SJCRH30 (cell line): ENCODE results near the gene DUSP22. TPM values are rescaled to one million over a fixed set of nuclear protein-coding genes. Genes with fewer than 3 reads are reported as not detected.
"Not testable (repeated sequence)": the region's sequence is repeated elsewhere in the genome, so short reads cannot be mapped to it uniquely, and the experiment has no call there.

Experiments
- DNase-seq, 2 experiments: peaks; one replicate each; pipeline ENCODE4 v3.0.0-alpha.2; 2015 to 2020
- H3K27ac ChIP-seq: fragments of 250-450 bp; sonication (Bioruptor Pico); 2 replicates; pipeline ENCODE4 v1.5.1; 2020; ENCODE audit warnings: mild to moderate bottlenecking, moderate library complexity
- H3K27me3 ChIP-seq: fragments of 250-450 bp; sonication (Bioruptor Pico); 2 replicates; pipeline ENCODE4 v1.5.1; 2020; ENCODE audit warnings: mild to moderate bottlenecking, moderate library complexity
- H3K36me3 ChIP-seq: fragments of 250-450 bp; sonication (Bioruptor Pico); 2 replicates; pipeline ENCODE4 v1.5.1; 2020; ENCODE audit warnings: mild to moderate bottlenecking, moderate library complexity
- H3K4me1 ChIP-seq: fragments of 250-450 bp; sonication (Bioruptor Pico); 2 replicates; pipeline ENCODE4 v1.5.1; 2020; ENCODE audit warnings: mild to moderate bottlenecking, moderate library complexity
- H3K4me3 ChIP-seq: fragments of 250-450 bp; sonication (Bioruptor Pico); 2 replicates; pipeline ENCODE4 v1.5.1; 2020; ENCODE audit warnings: mild to moderate bottlenecking, moderate library complexity
- H3K9me3 ChIP-seq: fragments of 250-450 bp; sonication (Bioruptor Pico); replicated peaks from 2 replicates; pipeline ENCODE4 v1.5.1; 2020; ENCODE audit warnings: mild to moderate bottlenecking, moderate library complexity
- total RNA-seq: library from RNA; depleted of rRNA; stranded (reverse); fragments of >200 nt; shearing (Covaris generic); gene quantifications from 2 replicates; pipeline ENCODE4 v1.2.3, GENCODE V29; 2014

The DUSP22 gene
- total RNA-seq, 1 experiment from 2014 or later: 14.3 TPM

DNA sequence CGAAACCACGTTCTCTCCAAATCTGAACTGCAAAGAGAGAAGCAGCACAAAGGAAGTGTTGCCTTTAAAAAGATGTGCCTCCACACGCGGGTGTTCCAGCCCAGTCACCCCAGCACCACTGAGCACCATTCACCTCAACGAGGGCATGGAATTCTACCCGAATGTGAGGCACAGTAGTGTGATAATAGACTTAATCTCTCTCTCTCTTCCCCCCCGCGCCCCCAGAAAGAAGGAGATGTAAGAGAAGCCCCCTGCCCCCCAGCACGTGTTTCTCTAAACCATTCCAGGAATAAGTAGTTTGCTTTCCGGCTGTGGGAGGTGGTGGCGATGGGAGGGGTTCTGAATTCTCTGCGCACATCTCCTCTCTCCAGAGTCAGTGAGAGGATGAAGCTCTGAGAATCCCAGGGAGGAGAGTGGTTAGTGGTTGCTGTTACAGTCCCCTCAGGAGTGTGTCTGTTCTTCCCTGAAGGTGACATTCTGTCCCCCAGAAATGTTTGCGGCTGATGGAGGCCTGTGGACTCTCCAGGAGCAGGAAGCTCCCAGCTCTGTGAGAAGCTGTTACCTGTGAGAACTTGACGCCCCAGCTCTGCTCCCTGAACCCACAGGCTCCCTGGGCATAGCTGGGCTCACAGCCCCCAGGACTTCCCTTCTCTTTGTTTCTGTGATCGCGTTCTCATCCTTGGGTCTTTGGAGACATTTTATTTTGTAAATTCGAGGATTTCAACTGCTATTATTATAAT, 75.8 kb downstream of the DUSP22 start:
- H3K27me3 ChIP-seq: no peaks in the 10 kb centered on the region; the same call in 1 of the 2 replicates
- DNase-seq: no peak
- peaks cover 12% of the 10 kb centered on the region for H3K4me1 ChIP-seq
- H3K36me3 ChIP-seq: no peaks in the 10 kb centered on the region
- no peak overlapping the region for H3K27ac ChIP-seq
- no peaks in the 10 kb centered on the region for H3K9me3 ChIP-seq
- no peak overlapping the region for H3K4me3 ChIP-seq

DNA sequence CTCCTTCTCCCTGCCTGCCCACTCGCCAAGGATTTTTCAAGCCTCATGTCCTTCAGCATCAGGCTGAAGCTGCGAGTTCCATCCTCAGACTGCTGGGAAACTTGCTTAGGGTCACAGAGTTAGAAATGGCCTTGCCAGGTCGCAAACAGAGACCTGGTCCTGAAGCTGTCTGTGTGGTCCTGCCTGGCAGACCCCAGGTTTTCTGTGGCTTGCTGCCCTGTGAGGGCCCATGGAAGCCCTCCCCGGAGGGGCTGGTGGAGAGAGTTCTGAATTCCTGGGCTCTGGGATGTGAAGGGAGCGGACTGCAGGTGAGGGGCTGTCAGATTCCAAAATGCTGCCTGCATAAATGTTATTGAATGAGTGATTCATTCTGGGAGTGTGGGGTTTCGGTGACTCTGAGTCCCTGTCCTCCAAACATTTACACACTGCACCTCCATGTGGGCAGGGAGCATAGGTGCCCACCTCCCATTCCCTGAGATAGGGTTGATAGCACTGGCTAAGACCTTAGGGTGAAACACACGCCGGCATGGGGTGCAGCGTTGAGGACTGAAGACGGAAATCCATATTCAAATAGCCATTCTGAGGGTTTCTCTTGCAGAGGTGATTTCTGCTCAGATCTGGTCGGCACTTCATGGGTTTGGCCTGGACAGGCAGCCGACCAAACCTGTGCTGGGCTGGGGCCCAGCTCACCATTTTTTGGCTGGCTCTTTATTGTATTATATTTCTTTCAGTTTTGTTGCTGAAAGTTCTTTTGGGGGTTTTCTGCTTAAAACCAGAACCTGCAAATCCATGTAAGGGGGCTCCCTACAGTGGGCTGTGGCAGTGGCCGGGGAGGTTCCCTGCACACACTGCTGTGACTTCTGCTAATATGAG, 77.5 kb downstream of the DUSP22 start:
- Histone ChIP-seq H3K4me1 (peaks cover 8% of the 10 kb centered on the region; the same call in 1 of the 2 replicates), H3K27me3 (no peaks in the 10 kb centered on the region; the same call in 1 of the 2 replicates), H3K27ac (no peak overlapping the region), H3K9me3 (no peaks in the 10 kb centered on the region), H3K4me3 (no peak overlapping the region), H3K36me3 (no peaks in the 10 kb centered on the region)
- DNase-seq: no peak

DNA sequence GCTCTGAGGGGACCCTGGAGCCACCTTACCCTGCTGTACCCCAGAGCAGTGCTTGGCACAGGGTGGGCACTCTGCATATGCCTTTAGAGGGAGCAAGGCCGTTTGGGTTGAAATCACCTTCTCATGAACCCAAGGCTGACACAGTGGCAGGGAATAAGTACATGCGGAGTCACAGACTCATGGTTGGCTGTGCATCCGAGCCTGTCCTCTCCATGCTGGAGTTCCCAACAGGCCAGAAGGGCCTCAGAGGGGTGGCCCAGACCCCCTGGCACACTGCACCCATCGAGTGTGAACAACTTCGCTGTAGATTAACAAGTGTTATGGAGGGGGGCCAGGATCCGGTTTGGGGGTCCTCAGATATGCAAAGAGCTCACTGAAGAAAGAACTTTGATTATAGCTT, 78.3 kb downstream of the DUSP22 start:
- H3K27me3 ChIP-seq: no peaks in the 10 kb centered on the region
- H3K9me3 ChIP-seq: no peaks in the 10 kb centered on the region
- DNase-seq: no peak

DNA sequence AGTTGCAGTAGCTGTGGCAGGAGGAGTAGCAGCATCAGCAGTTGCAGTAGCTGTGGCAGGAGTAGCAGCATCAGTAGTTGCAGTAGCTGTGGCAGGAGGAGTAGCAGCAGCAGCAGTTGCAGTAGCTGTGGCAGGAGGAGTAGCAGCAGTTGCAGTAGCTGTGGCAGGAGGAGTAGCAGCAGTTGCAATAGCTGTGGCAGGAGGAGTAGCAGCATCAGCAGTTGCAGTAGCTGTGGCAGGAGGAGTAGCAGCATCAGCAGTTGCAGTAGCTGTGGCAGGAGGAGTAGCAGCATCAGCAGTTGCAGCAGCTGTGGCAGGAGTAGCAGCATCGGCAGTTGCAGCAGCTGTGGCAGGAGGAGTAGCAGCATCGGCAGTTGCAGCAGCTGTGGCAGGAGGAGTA, 79.6 kb downstream of the DUSP22 start:
- not testable (repeated sequence) for DNase-seq, H3K36me3 ChIP-seq, H3K4me1 ChIP-seq, H3K9me3 ChIP-seq, H3K4me3 ChIP-seq, H3K27me3 ChIP-seq, H3K27ac ChIP-seq

More for the DNA sequence above, 78.3 kb downstream of the DUSP22 start:
- H3K36me3 ChIP-seq: no peaks in the 10 kb centered on the region
- no peak overlapping the region for H3K27ac ChIP-seq
- H3K4me1 ChIP-seq: peaks cover 3% of the 10 kb centered on the region; the same call in 1 of the 2 replicates
- no peak overlapping the region for H3K4me3 ChIP-seq

DNA sequence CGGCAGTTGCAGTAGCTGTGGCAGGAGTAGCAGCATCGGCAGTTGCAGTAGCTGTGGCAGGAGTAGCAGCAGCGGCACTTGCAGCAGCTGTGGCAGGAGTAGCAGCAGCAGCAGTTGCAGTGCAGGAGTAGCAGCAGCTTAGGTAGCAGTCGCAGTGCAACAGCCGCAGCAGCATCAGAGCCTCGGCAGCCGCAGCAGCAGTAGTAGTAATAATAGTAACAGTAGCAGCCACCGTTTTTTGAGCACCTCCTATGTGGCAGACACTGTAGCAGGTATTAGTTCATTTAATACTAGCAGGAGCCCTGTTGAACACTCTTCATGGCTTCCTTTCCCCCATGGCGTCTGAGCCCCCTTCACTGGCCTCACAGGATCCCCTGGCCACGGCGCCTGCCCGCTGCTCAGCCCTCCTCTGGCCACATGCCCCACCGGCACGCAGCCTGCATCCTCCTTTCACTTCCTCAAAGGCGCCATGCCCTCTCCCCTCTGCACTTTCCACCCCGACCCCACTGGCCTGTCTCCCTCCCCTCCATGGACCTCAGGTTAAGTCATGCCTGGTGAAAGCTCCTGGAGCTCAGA, 80.1 kb downstream of the DUSP22 start:
- Histone ChIP-seq H3K4me1 (no peaks in the 10 kb centered on the region), H3K36me3 (no peaks in the 10 kb centered on the region), H3K4me3 (no peak overlapping the region), H3K27me3 (no peaks in the 10 kb centered on the region), H3K27ac (no peak overlapping the region), H3K9me3 (no peaks in the 10 kb centered on the region)
- DNase-seq: no peak

DNA sequence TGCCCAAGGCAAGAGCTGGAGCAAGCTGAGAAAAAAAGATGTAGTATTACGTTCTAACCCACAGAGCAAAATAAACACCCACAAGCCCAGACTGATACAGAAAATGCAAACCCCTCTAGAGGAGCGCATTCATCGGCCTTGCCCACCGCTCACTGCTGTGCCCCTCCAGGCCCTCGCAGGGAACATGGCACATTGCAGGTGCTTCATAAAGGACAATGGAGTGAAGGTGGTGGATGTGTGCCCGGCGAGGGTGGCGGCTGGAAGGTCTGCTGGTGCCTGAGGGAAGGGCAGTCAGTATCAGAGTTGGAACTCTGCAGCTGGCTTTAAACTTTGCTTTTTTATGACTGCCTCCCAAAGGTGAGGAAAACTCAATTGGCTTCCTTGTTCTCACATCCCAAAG, 80.7 kb downstream of the DUSP22 start:
- no peaks in the 10 kb centered on the region for H3K27me3 ChIP-seq
- no peaks in the 10 kb centered on the region for H3K36me3 ChIP-seq
- H3K27ac ChIP-seq: no peak overlapping the region
- DNase-seq: no peak
- no peaks in the 10 kb centered on the region for H3K9me3 ChIP-seq
- H3K4me1 ChIP-seq: no peaks in the 10 kb centered on the region
- no peak overlapping the region for H3K4me3 ChIP-seq

DNA sequence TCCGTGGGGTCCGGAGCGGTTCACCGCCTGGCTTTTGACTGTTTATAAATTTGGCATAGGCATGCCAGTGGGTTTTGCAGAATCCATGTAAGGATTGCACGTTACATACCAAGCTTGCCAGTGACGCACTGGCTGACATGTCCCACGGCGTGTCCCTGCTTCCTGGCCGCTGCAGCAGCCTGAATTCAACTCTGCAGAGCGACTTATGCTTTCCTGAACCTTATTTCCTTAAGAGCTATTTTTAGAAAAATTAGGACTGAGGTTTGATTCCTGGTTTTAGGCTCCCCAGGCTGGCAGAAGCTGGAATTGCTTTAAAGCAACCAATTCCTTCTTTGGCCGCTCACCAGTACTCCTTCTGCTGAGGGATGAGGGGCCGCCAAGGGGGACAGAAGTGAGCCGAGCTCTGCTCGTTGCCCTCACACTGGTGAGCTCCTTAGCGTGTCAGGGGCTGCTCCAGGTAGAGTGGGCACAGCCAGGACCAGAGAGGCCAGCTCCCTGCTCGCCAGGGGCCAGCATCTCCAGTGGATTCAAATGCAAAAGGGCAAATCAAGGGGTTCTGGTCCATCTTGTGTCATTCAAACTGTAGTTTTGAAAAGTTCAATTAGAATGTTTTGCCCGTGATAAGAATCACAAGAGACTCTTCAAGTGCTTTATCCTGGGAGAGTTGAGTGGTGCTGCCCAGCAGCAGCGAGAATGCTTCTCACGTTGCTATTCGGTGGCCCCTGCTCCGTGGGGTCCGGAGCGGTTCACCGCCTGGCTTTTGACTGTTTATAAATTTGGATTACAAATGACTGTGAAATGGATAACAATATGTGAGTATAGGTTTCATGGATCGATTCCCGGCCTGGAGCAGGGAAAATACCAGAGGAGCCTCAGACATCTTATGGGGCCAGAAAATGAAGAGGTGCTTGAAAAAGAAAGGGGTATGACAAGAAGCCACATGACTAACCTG, 81.8 kb downstream of the DUSP22 start:
- Histone ChIP-seq H3K4me1 (no peaks in the 10 kb centered on the region), H3K4me3 (no peak overlapping the region), H3K9me3 (no peaks in the 10 kb centered on the region), H3K36me3 (no peaks in the 10 kb centered on the region), H3K27me3 (no peaks in the 10 kb centered on the region), H3K27ac (no peak overlapping the region)
- no peak for DNase-seq

DNA sequence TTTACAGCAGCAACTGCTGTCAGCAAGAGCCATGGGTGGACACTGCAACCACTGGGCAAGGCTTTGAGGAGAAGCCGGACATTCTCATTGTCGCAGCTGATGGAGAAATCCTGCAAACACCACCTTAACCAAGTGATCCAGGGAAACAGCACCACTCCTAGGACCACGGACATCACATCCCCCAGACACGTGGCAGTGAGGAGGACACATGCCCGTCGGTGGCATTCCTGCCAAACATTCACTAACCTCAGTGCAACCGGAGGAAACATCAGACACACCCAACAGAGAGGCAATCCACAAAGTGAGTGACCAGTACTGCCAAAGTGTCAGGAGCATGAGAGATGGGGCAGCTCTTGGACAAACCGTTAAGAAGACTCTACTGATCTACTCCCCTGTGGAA, 82.7 kb downstream of the DUSP22 start:
- no peaks in the 10 kb centered on the region for H3K4me1 ChIP-seq
- H3K36me3 ChIP-seq: no peaks in the 10 kb centered on the region
- no peak overlapping the region for H3K4me3 ChIP-seq
- DNase-seq: no peak
- H3K9me3 ChIP-seq: no peaks in the 10 kb centered on the region
- no peak overlapping the region for H3K27ac ChIP-seq
- H3K27me3 ChIP-seq: no peaks in the 10 kb centered on the region

DNA sequence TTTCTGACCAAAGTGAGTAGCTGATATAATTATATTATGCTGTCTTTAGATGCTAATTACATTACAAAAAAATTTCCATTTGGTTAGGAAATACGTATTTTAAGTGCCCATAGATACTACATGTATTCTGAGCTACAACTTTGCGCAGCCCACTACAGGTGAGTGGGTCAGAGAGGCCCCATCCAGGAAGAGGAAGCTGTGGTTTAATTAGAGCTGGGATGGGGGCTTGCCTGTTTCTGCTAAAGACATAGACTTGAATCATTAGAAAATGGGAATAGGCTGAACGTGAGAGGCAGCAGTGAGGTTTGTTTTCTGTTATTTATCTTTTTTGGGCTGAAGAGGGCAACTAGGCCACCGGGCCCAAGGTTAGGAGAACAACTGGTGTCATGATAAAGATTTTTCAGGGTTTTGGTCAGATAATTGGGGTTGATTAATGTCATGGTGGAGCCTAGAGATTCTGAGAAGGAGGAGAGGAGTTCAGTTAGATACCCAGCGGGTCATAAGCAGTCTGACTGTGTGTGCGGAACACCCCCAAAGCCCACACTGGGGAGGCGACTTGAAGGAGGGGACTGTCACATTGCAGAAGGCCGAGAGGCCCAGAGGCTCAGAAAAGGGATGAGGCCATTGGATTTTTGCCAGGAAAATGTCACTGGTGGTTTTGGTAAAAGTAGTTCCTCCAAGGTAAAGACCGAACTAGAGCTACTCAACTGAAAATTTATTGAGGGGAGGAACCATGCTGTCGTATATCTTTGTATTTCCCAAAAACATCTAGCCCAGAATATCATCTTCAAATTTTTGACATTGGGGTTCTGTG, 84.7 kb downstream of the DUSP22 start:
- H3K4me1 ChIP-seq: no peaks in the 10 kb centered on the region
- H3K4me3 ChIP-seq: no peak overlapping the region
- no peaks in the 10 kb centered on the region for H3K9me3 ChIP-seq
- H3K27ac ChIP-seq: no peak overlapping the region
- no peaks in the 10 kb centered on the region for H3K27me3 ChIP-seq
- H3K36me3 ChIP-seq: no peaks in the 10 kb centered on the region
- DNase-seq: no peak

DNA sequence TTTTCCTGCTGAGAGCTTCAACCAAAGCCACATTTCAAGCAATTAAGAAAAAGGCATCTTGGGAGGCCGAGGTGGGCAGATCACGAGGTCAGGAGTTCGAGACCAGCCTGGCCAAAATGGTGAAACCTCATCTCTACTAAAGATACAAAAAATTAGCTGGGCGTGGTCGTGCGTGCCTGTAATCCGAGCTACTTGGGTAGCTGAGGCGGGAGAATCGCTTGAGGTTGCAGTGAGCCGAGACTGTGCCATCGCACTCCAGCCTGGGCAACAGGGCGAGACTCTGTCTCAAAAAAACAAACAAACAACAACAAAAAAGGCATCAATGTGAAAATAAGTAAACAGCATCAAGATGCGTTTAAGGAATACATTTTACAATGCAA, 85.3 kb downstream of the DUSP22 start:
- not testable (repeated sequence) for H3K27ac ChIP-seq, H3K4me3 ChIP-seq, H3K4me1 ChIP-seq, H3K36me3 ChIP-seq, DNase-seq, H3K9me3 ChIP-seq, H3K27me3 ChIP-seq

DNA sequence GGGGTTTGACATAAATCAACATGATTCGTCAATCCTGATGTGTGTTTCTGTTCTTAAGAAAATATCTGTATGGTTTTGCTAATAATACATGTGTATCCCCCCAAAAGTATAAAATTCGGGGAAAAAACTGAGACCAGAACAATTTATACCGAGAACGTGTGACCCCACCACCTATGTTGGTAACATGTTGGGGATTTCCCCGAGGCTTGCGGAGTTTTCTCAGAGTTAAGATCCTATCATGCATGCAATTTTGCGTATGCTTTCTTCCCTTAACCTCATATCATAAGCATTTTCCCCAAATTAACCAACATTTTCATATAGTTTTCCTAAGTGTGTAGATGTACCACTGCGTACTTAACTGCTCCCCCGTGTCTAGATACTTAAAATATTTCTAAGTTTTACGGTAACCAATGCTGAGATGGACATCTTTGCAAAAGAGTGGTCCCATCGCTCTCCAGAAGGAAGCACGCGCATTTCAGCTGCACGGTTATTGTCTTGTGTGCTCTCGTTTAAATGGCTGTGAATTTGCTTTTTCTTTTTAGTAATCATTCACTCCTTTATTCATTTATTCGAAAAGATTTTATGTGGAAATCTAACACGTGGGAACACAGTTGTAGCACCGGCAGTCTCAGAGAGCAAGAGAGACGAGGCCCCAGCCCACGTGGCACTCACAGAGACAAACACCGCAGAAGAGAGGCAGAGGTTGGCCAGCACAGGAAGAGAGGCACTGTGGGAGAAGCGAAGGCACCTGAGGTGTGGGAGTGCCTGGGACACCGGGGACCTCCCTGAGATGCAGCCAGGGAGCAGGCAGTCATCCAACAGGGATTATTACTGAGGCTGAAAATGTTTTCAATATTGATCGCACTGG, 86.0 kb downstream of the DUSP22 start:
- H3K27ac ChIP-seq: no peak overlapping the region
- DNase-seq: no peak
- no peaks in the 10 kb centered on the region for H3K9me3 ChIP-seq
- H3K27me3 ChIP-seq: no peaks in the 10 kb centered on the region
- H3K4me1 ChIP-seq: no peaks in the 10 kb centered on the region
- H3K4me3 ChIP-seq: no peak overlapping the region
- H3K36me3 ChIP-seq: no peaks in the 10 kb centered on the region

DNA sequence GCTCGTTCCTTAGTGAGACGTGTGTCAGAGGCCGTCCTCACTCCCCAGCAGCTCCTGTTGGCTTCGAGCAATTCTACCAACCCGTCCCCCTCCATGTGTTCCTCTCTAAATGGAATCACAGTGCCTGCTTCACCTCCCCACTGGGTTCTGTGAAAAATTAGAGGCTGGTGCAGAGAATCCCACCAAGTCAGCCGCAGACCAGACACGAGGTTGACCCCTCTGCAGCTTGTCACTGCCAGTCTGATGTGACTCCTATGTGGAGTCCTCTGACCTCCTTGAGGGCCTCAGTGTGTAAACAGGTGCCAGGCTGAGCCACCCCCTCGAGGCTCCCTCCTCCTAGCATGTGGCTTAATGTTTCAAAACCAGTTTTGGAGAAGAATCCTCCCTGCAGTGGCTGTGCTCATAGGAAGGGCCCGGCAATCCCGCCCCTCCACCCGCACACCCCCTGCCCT, 86.7 kb downstream of the DUSP22 start:
- no peaks in the 10 kb centered on the region for H3K27me3 ChIP-seq
- DNase-seq: no peak
- no peaks in the 10 kb centered on the region for H3K4me1 ChIP-seq
- H3K9me3 ChIP-seq: no peaks in the 10 kb centered on the region
- no peak overlapping the region for H3K4me3 ChIP-seq
- H3K27ac ChIP-seq: no peak overlapping the region
- no peaks in the 10 kb centered on the region for H3K36me3 ChIP-seq
